NCI-H1694 (cell line): ENCODE data around the gene PALLD.
"Not testable (repeated sequence)": the region's sequence is repeated elsewhere in the genome, so short reads cannot be mapped to it uniquely, and the experiment has no call there.

ENCODE experiments used
- DNase-seq: peaks from one replicate; lab custom pipeline; 2025; lab: John Stamatoyannopoulos, UW

Gene PALLD

DNA sequence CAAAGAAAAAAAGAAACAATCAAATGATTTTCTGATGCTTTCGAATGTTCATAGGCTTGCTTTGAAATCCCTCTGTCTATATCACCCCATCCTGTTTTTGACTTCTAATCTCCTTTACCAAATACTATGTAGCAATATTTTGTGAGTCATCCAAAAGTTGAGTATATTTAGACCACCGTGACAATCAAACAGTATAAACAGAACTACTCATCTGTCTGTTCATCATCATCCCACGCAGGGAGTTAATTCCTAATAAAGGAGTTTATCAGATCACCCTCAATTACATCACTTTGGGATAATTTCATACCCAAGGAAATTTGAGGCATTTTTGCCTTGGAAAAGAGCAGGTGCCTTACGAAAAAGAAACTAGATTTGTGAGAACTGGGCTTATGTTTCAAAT lies 300.3 kb downstream of the PALLD start:
- no peak for DNase-seq

DNA sequence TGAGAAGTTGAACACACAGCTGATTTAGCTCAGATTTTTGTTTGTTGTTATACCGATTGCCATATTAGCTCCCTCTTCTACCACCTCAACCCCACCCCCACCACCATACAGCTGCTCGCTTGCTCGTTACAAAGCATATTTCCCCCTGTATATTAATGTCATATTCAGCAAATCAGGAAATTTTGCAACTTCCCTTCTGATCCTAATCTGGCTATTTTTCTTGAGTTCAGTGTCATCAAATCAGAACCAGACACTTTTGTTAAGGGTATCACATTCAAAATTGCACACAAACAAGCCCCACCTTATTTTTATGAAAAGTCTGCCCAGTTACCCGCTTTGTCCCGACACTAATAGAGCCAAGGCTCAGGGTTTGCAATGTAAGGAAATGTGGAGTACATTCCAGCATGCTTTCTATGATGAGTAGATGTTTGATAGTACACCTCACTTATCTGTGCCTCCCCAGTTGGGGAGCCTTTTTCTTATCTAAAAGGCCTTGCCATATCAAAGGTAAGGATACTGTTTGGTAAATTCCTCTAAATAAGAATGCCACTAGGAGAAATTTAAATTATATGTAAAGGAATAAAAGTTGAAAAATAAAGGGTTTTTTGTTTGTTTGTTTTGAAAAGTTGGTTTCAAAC lies 301.0 kb downstream of the PALLD start:
- no peak for DNase-seq

DNA sequence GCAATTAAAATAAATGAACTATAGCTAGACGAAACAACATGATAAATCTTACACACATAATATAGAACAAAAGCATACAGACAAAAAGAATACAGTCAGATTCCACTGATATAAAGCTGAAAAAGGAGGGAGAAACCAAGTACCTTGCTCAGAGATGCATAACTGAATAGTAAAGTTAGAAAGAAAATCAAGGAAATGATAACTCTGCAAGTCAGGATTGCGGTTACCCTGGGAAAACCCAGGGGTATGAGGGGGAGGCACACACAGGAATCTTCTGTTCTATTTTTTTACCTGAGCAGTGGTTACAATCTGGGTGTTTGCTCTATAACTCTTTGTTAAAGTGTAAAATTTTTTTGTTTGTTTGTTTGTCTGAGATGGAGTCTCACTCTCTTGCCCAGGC lies 304.1 kb downstream of the PALLD start:
- DNase-seq: no peak

DNA sequence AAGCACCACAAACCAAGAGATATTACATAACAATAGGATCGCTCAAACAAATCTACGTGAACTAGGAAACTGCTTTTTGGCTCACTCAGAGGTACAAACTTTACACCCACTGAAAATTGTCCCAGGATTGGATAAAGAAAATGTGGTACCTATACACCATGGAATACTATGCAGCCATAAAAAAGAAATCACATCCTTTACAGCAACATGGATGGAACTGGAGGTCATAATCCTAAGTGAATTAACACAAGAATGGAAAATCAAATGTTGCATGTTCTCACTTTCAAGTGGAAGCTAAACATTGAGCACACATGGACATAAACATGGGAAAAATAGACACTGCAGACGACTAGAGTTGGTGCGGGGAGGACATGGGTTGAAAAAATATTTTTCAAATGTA lies 305.4 kb downstream of the PALLD start:
- no peak for DNase-seq

DNA sequence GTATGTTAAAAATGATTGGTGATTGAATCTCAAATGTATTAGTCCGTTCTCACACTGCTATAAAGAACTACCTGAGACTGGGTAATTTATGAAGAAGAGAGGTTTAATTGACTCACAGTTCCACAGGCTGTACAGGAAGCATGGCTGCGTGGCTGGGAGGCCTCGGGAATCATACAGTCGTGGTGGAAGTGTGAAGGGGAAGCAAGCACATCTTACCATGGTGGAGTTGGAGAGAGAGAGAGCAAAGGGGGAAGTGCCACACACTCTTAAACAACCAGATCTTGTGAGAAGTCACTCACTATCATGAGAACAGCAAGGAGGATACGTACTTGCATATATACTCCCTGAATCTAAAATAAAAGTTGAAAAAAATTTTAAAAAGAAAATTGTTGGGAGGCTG lies 306.2 kb downstream of the PALLD start:
- not testable (repeated sequence) for DNase-seq

DNA sequence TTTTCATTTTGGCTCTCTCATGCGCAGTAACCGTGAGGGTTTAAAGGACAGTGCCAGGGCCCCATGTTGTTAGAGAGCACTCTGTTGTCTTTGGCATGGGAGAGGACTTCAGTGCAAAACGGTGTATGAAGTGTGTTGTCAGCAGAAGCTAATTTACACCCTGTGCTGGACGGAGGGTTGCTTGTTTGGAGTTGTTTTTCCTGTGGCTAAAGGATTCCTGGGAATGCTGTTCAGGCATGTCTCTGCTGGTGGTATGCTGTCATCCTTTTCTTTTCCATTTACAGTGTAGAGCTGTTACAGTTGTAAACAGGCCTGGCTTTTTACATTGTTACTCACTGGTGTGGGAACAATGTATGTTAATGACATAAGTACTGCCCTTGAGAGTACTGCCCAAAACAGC lies 306.9 kb downstream of the PALLD start:
- DNase-seq: no peak

DNA sequence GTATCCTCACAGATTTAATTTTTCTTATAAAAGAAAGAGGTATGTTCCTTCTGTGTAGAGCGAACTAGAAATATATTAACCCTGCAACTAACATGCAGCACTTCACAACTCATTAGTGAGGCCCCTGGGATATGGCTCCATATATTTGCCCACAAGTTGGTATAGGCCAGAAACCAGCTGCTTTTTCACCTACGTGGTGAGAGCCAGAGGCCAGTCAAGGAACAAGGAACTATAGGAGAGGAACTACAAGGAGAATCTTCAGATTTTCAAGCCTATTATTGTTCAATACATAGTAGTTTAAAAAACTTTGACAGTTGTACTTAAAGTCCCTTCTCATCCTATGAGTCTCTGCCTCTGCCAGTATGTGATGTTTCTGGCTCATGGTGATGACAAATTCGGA lies 307.3 kb downstream of the PALLD start:
- DNase-seq: no peak

DNA sequence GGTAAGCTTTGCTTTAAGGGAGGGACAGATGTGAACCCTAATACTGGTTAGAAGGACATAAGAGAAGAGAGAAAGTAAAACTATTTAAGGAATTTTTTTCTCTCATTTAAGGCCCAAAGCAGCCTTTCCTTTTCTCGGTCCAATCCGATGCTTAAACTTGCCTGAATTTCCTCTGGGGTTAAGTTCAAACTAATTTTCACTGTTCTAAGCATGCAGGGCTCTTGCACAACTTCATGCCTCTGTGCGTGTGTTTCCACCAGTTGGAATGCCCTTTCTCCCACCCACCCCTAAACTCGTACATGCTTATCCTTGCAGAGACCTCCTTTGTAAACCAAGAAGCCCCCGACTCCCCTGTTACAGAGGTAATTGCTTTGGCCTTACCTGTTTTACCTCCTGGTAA lies 308.5 kb downstream of the PALLD start:
- DNase-seq: no peak

DNA sequence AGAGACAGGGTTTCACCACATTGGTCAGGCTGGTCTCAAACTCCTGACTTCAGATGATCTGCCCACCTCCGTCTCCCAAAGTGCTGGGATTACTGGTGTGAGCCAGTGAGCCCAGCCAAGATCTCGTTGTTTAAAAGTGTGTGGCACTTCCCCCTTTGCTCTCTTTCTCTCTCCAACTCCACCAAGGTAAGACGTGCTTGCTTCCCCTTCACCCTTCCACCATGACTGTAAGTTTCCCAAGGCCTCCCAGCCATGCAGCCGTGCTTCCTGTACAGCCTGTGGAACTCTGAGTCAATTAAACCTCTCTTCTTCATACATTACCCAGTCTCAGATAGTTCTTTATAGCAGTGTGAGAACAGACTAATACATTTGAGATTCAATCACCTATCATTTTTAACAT lies 309.4 kb downstream of the PALLD start:
- not testable (repeated sequence) for DNase-seq

DNA sequence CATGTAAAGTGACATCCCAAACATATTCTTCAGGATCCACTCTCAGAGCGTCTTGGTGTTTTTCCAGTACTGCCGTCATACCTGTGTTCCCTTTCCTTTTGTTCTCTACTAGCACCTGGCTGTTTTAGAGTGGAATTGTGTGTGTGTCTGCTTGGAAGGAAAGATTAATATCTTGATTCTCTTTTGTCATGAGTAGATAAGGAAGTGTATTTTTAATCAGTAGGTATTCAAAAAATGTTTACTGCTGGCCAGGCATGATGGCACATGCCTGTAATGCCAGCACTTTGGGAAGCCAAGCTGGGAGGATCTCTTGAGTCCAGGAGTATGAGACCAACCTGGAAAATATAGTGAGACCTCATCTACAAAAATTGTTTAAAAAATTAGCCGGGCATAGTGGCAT lies 314.4 kb downstream of the PALLD start:
- no peak for DNase-seq

DNA sequence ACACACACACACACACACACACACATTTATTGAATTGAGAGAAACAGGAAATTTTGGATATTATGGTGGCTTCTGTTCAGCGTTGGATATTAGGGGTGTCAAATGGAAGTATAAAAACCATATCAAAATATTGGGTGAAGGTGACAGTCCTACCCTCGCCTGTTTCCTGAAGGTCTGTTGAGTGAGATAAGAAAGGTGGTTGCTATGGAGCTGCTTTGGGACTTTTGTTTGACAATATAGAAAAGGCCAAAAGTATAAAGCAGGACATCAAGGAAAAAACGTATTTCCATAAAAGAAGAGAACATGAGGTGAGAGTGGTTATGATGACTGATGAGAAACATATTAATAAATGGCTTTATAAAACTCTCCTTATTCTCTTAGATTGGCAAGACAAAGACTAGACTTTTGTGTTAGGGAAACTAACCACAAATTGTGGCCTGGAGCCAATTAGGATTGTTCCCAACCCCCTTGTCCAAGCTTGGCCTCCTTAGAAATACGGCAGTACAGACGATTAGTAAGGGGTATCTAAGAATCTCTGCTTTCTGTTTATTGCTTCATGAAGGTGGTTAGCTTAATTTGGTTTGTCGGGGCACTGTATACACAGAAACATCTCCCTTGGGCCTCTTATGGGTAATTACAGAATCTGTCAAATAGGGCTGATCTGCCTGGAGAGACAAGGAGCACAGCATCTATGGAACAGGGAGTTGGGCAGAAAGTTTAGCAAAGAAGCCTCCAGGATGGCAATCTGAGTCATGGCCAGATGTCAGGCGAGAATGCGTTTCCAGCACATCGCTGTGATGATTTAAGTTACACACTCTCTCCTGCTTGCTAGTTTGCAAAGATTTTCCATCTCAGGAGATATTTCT lies 315.2 kb downstream of the PALLD start:
- DNase-seq: no peak

DNA sequence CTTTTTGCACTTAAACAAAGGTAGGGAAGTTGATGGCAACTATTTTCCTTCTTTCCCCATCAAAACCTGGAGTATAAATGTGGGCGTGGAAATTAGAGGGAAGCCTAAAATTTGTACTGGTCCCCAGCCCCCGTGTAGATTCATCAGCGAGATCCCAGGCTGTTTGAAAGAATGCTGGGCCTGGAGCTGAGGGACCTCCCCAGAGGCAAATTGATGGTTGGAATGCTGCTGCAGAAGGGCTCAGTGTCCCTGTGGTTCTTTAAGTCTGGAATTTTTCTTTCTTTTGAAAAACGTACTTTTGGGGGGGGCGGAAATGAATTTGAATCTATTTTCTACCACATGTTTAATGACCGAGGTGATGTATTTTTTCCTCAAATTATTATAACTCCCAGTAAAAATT lies 316.0 kb downstream of the PALLD start:
- DNase-seq: no peak

DNA sequence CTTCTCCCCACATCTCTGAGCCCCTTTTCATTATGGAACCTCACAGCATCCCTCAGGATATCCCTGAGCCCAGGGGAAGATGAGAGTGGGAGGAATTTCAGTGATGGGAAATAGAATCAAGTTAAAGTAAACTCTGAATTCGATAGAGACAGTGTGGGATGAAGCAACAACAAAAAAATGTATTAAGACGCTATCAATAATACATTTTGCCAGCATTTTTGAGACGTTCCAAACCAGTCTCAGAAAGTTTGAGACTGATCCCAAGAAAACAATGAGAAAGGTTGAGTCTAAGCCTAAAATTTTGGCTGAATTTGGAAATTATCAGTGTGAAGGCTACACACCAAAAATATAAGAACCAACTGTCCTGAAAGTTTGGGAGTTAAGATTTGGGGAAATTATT lies 317.0 kb downstream of the PALLD start:
- DNase-seq: no peak

DNA sequence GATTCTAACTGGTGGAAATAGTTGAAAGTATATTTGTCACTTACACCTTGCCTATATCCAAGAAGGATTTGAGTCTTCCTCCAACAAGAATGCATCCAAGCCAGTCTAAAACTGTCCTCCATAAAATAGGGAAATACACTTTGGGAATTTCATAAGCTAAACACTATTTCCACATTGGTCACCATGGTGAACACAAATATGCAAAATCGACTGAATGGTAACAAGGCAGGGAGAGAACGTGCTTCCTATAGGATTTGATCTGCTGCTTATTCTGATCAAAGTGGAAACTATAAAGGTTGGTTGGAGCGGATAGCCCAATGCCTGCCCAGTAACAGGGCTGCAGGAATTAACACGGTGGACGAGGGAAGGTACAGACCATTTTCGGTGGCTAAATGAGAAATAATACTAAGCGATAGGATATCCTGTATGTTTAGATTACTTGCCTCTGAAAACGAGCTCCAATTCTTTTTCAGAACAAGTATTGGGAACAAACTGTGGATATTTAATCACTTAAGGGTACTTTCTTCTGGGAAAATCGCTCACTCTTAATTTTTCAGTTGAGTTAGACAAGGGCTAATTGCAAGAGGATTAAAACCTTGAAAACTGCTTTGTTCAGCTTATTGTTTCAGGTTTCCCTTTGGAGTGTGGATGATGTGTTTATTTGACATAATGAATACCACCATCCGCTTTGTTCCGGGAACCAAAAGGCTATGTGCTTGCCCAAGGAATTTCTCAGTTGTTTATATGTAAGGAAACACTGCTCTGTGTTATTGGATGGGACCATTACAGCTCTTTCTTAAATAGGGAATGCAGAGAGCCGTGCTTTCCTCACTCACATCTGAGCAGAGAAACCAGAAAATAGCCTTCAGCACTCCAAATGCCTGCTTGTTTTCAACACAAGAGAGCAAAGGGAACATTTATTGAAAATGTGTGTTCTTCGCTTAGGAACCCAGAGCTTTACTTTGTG lies 318.8 kb downstream of the PALLD start:
- DNase-seq: no peak

DNA sequence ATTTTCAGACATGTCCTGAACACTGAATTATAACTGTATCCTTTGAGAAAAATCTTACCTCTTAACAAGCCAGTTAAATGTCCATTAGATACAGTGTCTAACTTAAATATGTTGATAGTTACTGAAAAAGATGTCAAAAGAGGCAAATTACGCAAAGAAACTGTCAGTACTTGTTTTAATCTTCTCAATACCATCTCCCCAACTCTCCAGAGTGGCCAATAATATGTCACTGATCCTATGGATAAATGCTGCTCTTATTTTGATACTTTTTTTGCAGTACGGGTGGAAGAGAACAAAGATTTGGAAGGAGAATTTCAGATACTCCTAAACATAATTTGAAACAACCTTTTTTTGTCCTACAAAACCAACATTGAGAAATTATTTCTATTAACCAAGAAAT lies 320.5 kb downstream of the PALLD start:
- no peak for DNase-seq

DNA sequence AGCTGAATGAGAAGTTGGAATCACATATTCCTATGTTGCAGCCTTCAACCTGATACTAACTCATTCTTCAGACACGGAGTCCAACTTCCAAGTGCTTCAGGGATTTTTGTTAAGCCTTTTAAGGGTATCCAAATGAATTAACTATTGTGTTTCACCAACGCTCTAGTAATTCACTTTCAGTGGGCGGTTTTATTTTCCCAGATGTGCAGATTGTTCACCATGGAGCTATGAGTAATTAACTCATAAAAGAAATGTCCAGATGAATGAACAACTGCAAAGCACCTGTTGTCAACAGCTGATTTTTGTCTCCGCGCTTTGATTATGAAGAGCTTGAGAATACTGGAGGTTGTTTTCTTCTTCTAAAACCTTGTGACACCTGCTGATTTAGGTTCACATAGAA lies 325.6 kb downstream of the PALLD start:
- DNase-seq: no peak

DNA sequence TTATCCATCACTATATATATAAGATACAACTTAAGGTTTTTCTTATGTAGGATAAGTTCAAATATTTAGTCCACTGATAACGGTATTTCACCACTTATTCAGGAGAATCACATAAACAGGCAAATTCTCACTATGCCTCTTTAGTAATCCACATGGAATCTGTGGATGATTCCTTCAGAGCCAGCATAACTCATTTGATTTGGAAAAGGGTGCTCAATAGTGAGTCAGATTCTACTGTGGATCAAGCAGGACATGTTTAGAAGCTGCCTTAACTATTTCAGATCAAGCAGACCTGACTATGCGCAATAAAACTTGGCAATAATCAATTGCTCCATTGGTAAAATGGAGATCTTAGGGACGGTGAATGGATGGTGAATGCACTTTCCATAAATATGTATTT lies 329.1 kb downstream of the PALLD start:
- no peak for DNase-seq

DNA sequence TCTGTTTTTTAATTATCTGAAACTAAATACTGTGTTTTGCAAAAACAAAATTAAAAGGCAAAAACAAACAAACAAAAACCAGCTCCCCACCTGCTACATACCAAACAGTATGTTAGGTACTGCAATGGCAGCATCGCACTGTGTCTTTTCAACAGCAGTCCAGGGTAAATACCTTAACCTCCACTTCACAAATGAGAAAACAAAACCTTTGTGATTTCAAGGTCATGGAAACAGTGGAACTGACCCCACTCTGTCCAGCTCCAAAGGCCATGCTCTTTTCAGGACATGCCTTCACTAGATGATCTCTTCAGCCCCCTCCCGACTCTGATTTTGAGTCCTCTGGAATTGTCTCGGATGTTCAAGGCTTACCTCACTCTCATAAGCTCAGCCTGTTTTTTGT lies 329.8 kb downstream of the PALLD start:
- no peak for DNase-seq

DNA sequence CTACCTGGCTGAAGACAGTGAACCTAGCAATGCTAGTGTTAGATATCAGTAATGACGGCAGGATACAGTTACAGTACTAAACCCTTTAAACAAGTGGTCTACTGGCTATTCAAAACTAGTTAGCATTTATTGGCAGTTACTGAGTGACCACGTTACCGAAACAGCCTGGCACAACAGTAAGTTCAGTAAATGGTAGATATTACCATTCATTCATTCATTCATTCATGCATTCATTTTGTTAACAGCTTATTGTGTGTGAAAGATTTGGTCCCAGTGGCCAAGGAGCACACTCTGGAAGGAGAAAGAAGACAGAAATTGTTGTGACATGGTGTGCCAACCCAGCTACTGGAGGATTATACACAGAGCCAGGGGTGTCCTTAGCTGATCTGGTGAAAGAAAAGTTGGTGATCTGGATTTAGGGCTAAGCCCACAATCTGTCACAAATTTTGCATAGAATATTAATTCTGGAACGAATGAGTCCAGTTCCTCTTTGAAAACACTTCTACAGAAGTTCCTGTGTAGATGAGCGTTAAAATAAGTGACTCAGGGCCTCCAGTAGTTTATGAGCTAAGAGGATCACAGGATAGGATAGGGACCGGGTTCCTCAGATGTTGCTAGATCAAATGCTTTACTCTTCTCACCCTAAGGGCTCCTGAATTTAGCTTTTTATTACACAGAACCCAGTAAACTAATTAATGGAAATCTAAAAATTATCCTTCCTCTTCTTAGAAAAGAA lies 334.1 kb downstream of the PALLD start:
- DNase-seq: no peak

DNA sequence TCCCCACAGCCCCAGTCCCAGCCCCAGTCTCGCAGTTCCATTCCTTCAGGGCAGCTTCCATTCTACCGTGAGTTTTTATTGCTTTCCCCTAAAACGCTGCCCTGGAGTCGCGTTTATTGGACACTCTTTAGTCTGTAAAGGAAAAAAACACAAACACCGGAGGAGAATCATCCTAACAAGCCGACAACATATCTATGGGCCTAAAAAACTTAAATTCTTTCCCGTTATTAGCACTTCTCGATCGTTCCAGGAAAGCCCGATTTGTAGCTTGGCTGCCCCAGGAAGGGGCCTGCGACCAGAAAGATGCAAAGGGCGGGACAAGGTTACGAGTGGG lies 334.7 kb downstream of the PALLD start:
- DNase-seq: no peak

DNA sequence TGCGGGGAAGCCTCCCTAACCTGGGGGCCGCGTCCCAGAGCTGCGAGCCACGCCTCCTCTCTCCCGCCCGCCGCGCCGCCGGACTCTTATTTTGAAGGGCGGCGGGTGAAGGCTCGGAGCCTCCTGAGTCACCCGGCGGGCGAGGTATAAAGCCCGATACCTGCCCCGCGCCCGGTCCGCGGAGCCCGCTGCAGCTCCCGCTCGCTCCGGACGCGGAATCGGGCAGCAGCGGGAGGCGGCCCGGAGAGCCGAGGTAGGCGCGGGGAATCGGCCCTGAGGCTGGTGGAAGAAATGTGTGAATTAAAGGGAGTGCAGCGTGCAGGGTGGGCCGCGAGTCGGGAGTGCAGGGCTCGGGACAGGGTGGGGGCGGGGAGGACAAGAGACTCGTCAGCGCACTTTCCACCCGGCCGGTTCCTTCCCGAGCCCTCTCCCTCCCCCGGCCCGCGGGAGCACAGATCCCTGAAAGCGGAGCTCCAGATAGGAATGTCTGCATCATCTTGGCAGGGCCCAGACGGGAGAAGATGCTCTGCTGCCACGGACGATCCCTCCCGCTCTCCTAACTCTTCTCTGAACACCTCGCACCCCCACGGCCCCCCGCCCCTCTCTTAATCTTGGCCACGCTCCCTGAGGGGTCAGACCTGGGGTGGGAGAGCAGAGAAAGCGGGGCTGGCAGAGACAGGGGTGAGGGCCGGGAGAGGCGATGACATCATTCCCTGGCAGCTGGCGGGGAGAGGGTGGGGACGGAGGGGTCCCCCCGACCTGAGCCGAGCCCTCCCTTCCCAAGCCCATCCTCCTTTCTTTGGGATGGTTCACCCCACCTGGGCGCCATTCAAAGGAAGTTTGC lies 335.3 kb downstream of the PALLD start:
- peak; percentile 40 for DNase-seq
